HG03108 (cell line): ENCODE results near the gene ACSM6.
"Not testable (repeated sequence)": the region's sequence is repeated elsewhere in the genome, so short reads cannot be mapped to it uniquely, and the experiment has no call there.

Experiments
- ATAC-seq: cut with Tn5 transposase; IDR thresholded peaks from one replicate; pipeline ENCODE4 v1.9.1; 2021; ENCODE audit warnings: moderate library complexity; ENCODE audit not compliant: unreplicated experiment

Gene ACSM6

DNA sequence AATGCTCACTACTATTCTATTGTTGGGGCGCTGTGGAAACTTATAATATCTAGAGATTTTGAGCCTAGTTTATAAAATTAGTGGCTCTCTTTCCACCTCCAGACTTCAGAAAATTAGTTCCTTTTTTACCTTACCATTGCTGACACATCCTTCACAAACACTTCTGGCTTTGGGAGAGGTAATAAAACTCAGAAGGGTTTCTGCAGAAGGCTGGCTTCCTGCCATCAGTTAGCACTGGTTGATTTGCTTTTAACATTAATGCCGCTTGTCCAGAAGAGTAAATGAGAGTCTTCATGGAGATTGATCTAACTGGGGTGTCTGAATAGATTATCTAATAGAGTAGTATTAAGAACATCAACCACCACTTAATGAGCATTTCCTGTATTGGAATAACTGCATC lies 20.3 kb downstream of the ACSM6 start:
- ATAC-seq: no peak

DNA sequence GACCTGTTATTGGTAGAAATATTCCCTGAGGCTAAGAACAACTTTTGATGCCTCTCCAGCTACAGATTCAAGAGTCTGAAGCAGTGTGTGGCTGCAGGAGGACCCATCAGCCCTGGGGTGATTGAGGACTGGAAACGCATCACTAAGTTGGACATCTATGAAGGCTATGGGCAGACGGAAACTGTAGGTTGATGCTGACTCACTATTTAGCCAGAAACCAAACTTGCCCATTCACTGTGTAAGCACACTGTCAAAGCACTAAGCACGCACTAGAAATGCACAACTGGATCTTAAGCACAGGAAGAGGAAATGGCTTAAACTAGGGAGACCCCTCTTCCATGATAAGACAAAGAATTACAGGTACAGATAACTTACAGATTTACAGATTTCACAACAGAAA lies 20.8 kb downstream of the ACSM6 start:
- ATAC-seq: no peak

DNA sequence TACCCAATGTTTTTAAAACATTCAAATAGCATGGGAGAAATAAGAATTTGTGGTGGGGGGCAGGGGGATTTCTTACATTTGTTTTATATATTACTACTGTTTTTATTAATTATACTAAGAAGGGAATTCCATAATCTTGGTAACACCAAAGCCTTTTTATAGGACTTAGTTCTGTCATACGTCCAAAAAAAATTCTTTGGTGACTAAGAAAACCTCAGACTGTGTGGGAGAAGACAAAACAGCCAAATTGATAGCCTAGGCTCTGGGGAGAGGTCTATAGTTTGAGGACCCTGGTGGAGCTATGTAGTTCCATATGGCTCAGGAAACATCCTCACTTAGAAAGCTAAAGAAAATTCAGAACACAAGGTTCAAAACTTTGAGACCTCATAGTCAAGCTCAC lies 23.4 kb downstream of the ACSM6 start:
- ATAC-seq: no peak

DNA sequence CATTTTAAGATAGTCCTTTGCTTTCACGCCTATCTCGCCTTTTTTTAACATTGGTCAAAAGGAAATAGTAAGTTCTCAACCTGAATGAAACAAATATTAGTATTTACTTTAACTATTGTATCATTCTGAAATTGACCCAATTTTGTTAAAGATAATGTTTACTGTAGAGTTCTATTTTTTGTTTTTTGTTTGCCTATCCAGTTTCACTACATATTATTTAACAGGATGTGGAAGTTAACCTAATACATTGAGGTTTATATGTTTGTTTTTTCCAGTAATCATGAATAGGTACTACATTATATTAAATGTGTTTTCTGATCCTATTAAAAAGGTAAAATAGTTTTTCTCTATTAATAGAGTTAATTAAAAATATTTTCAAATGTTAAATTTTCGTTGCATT lies 26.5 kb downstream of the ACSM6 start:
- no peak for ATAC-seq

DNA sequence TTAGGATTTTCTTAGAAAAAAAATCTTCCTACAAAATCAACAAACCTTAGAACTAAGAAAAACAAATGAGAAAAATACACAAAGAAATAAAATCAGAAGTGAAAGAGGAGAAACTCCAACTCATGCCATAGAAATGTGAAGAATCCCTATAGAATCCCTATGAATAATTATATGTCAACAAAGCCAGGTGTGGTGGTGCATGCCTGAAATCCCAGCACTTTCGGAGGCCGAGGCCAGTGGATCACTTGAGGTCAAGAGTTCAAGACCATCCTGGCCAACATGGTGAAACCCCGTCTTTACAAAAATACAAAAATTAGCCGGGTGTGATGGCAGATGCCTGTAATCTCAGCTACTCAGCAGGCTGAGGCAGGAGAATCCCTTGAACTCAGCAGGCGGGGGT lies 27.1 kb downstream of the ACSM6 start:
- no peak for ATAC-seq

DNA sequence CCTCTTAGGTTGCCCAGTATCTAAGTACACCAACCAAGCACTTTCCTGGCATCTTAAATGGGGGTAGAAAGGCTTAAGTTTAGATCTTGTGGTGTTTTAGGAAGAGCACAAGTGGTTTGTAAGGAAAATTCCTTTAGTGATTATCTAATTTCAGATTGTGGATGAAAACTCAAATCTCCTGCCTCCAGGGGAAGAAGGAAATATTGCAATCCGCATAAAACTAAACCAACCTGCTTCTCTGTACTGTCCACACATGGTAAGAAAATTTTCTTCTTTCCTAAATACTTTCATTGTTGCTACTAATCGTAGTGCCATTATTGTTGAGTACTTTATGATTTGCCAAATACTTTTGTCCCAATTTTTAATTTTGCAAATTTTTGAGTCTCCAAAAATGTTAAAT lies 31.1 kb downstream of the ACSM6 start:
- ATAC-seq: no peak

DNA sequence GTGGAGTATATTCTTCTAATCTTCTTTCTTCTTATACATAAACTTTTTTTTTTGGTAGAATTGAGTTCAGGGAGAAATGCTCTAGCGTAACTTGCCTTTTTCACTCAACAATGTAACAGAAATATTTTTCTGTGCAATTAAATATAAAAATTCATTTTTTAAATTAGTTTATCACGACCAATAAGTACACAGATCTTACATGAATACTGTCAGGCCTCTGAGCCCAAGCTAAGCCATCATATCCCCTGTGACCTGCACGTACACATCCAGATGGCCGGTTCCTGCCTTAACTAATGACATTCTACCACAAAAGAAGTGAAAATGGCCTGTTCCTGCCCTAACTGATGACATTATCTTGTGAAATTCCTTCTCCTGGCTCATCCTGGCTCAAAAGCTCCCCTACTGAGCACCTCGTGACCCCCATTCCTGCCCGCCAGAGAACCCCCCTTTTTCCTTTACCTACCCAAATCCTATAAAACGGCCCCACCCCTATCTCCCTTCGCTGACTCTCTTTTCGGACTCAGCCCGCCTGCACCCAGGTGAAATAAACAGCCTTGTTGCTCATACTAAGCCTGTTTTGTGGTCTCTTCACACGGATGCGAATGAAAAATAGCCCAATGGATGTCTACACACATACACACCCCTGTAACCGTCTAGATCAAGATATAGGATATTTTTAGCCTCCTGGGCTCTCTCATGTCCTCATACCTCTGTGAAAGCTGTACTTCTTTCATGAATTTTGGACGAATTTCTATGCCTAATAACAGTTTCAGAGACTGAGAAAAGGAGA lies 35.1 kb downstream of the ACSM6 start:
- not testable (repeated sequence) for ATAC-seq

DNA sequence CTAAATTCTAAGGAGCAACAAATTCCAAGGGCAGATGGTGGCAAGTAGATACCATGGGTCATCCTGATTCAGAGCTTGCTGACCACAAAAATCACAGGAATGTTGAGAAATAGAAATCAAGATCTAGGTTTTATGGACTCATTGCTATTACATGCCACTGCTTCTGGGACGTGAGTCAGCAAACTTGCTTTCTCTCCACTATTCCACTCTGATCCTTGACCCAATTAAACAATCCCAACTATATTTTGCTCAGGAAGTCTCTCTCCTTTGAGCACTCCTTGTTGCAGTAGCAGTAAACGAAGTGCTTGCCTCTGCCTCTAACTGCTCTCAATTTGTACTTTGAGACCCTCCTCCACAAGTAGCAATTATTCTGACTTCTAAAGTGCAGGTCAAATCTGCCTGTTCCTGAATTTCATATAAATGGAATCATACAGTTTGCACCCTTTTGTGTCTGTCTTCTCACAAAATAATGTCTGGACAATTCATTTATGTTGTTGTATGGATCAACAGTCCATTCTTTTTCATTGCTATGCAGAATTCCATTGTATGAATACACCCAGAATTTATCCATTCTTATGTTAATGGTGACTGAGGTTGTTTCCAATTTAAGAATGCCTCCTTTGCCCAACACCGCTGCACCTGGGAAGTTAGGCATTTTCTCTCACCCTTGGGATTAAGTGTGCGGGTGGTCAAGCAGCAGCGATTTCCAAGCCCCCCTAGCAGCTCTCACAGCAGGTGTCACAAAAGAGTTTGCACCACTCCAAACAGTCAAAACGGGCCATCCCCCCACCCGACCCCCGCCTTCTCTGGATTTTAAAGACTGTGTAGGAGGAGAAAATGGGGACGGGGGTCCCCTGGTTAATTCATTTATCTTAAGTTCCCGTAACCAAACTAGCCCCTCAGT lies 35.9 kb downstream of the ACSM6 start:
- no peak for ATAC-seq

DNA sequence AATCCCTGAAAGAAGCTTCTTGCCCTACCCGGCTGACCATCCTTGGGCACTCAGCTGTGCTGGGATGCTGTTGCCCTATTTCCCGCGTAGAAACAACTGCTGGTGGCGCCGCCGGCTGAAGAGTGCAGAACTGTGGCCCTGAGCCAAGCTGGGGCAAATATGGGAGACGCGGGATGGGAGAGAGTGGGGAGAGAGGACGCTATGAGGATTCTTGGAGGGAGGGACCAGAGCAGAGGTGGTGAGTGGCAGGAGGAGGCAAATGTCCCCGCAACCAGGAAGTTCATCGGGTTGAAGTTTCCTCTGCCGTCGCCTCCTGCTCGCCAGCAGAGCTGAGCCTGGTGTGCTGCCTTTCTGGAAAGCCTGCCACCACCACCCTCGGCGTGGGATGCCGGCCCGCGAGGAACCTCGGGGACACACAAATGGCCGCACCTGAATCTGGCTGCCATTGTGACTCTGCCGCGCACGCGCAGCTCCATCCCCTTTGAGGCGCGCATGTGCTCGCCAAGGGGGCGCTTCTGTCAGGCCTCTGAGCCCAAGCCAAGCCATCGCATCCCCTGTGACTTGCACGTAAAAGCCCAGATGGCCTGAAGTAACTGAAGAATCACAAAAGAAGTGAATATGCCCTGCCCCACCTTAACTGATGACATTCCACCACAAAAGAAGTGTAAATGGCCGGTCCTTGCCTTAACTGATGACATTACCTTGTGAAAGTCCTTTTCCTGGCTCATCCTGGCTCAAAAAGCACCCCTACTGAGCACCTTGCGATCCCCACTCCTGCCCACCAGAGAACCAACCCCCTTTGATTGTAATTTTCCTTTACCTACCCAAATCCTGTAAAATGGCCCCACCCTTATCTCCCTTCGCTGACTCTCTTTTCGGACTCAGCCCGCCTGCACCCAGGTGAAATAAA lies 36.9 kb downstream of the ACSM6 start:
- not testable (repeated sequence) for ATAC-seq

DNA sequence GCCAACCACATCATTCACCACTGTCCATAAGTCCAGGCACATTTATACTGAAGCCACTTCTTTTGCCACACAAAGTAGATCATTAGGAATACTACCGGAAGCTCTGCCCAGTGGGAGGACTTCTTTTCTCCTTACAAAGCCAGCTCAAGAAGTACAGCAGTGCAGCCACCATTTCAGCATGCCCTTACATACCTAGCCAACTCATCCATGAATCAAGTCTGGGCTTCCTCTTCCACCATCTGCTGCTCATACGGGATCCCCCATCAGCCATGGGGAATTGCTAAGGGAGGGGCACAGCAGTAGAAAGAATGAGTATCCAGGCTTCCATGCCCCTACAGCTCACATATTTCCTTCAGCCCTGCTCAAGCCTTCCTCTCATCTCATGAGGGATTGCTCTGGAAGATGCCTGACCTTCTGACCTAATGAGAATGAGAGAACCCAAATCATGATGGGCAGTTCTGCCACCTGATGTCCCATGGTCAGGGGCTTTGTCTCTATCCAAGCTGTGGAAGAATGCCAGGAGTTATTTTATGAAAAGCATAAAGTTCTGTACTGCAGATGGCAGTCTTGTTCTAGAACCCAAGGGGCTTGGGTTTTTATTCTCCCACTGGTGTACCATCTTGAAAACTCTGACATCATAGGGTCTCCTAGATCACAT lies 39.5 kb downstream of the ACSM6 start:
- no peak for ATAC-seq

DNA sequence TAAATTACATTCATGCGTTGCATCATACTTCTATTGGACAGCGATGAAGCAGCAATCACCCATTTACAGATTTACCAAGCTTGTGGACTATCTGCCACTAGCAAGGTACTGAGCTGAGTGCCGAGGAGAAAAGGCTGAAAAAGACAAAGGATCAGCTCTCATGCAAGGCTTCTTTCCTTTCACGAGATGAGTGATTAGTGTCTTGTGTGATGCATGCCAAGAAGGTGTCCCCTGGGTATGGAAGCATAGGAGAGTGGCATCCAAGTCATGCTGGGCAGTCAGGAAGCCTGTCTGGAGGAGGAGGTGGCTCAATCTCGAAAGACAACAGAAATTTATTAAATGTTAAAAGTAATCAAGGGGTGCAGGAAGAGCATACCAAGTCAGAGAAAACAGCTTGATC lies 40.9 kb downstream of the ACSM6 start:
- ATAC-seq: no peak

DNA sequence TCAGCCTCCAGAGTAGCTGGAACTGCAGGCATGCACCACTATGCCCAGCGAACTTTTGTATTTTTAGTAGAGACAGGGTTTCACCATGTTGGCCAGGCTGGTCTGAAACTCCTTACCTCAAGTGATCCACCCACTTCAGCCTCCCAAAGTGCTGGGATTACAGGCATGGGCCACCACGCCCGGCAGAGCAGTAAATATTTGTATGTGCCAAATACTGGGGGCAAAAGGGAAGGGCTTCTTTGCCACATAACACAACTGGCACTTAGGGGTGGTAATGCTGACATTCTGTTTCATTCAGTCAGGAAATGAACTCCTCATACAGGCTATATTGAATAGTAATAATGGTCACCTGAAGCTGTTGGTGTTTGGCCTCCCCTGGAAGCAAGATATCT lies 41.6 kb downstream of the ACSM6 start:
- ATAC-seq: no peak

DNA sequence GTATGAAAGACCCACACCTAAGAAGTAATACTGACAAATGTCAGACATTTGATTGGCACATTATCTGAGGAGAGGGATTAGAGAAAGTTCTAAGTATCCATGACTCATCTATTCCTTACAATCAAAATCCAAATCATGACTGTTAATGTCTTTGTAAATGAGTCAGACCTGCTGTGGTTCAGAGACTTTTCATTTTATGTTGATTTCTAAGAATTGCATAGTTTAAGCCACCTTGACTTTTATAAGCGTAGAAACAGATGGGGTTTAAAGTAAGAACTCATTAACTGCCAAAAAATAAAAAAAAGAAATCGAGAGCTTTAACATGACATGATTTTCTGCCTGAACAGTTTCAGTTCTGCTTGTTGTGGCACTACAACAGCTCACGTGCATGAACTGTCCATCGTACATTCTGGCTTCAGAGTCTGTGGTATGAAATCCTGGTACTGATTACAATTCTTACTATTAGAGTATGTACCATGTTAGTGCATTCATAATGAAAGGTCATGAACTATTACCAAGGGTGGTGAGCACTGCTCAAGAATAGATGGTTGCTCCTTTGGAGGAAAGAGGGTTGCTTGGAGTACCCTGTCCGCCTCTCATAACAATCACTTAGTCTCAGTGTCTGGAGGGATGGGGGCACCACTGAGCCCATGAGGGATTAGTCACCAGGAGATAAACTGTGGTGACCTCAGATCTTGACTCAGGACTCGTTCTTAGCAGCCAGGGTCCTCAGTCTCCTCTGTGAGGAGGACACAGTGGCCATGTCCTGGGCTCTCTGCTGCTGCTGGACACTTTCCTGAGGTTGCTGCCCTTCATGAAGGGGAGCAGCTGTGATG lies 42.2 kb downstream of the ACSM6 start:
- peak; percentile 98 for ATAC-seq

DNA sequence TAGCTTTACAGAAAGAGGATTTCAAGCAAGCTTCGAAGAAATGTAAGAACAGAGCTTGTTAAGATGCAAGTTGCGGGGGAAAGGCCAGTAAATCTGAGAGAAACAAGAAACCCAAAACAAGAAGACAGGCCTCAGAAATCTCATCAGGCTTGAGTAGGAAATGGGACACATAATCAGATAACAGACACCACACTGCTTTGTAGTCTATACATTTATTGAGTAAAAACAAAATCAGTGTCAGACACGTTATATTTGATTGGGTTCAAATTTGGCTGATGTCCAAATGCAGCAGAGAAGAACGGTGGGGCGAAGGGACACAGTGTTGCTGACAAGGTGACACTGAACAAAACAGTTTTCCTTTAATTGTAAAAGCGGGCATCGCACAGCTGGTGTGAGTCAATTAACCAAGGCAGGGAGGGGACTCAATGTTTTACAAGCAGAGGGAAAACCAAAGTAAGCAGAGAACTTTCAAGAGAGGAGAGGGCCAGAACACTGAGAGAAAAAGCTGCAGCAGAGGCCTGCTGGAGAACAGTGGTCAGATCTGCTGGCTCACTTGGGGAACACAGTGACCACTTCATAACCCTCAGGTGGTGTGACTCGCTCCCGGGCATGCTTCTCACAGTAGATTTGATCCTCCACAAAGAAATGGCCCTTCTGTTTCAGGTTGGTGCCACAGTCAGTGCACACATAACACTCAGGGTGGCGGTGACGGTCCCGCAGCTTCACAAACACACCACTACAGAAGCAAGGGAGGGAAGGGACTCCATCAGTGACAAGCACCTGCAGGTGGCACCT lies 43.5 kb downstream of the ACSM6 start:
- ATAC-seq: no peak

DNA sequence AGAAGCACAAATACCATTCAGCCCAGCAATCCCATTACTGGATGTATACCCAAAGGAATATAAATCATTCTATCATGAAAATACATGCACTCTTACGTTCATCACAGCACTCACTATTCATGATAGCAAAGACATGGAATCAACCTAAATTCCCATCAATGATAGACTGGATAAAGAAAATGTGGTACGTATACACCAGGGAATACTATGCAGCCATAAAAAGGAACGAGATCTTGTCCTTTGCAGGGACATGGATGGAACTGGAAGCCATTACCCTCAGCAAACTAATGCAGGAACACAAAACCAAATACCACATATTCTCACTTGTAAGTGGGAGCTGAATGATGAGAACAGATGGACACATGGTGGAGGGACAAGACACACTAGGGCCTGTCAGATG lies 46.1 kb downstream of the ACSM6 start:
- ATAC-seq: not testable (repeated sequence)

DNA sequence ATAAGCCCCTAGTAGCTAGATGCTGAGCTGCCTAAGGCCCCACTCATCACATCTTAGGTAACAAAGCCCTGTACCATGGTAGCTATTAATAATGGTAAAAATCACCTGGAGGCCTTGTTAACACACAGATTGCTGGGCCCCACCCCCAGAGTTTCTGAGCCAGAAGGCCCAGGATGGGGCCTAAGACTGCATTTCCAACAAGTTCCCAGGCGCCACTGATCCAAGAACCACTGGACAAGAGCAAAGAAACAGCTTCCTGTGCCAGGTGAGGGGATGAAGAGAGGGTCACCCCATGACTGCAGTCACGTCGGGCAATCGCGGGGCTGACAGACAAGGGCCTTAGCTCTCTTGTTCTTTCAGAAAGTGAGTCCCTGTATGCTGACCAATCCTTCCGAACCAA lies 46.8 kb downstream of the ACSM6 start:
- ATAC-seq: no peak

DNA sequence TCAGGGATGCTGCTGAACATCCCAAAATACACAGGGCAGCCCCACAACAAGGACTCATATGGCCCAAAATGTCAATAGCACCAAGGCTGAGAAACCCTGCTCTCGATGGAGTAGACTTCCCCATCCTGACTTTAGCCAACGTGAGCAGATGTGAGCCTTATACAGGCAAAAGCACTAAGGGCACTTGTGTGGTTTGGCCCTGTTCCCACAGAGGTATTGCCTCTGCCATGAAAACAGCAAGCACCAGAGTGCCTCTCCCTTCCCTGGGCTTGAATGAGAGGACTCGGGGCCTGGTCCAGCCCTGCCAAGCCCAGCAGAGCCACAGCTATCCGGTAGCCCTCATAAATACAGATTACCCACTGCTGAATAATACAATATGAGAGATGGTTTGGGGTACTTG lies 47.5 kb downstream of the ACSM6 start:
- no peak for ATAC-seq

DNA sequence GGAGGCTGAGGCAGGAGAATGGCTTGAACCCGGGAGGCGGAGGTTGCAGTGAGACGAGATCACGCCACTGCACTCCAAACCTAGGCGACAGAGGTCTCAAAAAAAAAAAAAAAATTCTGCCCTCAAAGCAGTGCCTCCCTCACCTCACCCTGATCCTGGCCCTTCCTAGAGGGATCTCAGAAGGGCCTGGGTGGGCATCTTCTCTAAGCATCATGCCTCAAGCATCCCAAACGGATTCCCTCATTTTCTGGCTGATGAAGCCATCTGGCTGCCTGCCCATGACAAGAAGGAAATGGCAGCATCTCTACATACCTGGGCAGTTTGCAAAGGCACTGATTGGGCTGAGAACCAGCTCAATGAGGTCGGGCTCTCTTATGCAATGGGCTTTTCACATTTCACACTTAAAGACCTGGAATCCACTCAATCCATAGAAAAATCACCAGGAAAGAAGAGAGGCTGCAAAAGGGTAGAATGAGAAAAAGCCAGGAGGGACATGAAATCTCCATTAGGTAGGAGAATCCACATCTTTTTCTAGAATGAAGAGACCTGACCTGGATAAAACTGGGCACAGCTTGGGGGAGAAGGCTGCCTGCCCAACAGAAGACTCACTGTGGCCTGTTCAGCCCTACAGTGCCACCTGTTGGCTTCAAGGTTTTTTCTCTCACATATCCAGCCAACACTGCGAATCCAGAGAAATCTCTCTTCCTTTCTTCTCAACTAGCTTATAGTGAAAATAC lies 48.7 kb downstream of the ACSM6 start:
- ATAC-seq: no peak

DNA sequence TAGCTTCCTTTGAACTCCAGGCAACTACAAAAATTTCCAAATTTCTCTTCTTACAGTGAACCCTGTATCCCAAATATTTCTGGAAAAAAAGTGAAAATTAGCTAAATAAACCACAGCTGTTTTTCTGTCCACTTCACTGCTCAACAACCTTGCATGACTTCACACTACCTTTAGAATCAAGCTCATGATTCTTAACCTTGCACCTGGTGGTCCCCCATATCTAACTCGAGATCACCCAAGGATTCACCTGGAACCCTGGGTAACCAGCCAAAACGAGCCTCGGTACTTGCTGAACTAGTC lies 49.2 kb downstream of the ACSM6 start:
- ATAC-seq: no peak
